CD14-positive monocyte (primary cell): Measurements from ENCODE around the gene BCR. TPM values are rescaled to one million over a fixed set of nuclear protein-coding genes. Genes with fewer than 3 reads are reported as not detected.
A peak's percentile ranks its signal among the peaks of the same experiment; 100 is the strongest.

Experiments used
- DNase-seq, 3 donors: peaks; one replicate each; pipeline ENCODE4 v3.0.0-alpha.2; 2011 to 2022
- H2AFZ ChIP-seq: 2 replicates; pipeline ENCODE4 v1.6.0; 2012; ENCODE audit warnings: mild to moderate bottlenecking, low read depth, low read length, inconsistent platforms; ENCODE audit not compliant: insufficient read depth, poor library complexity, severe bottlenecking
- H3K27ac ChIP-seq, 2 donors: 1 replicate in 1 of 2; 2 replicates in 1 of 2; pipeline ENCODE4 v1.5.1; 2012 to 2013; ENCODE audit warnings: low read length in 2 of 2, control low read depth in 1 of 2, inconsistent platforms in 1 of 2, low read depth in 1 of 2, mild to moderate bottlenecking in 1 of 2
- H3K27me3 ChIP-seq, 2 donors: one replicate each; pipeline versions ENCODE4 v1.6.0 to v1.6.1; 2011 to 2013; ENCODE audit warnings: low read length in 2 of 2; ENCODE audit not compliant: control insufficient read depth in 2 of 2, insufficient read depth in 2 of 2
- H3K36me3 ChIP-seq, 2 donors: replicated peaks in 1 of 2; 1 replicate in 1 of 2; 2 replicates in 1 of 2; pipeline versions ENCODE4 v1.5.1 to v1.6.1; 2012 to 2013; ENCODE audit warnings: low read length in 2 of 2, control low read depth in 1 of 2, inconsistent platforms in 1 of 2, mild to moderate bottlenecking in 1 of 2; ENCODE audit not compliant: insufficient read depth in 2 of 2, control insufficient read depth in 1 of 2
- H3K4me1 ChIP-seq, 2 donors: 1 replicate in 1 of 2; 2 replicates in 1 of 2; pipeline versions ENCODE4 v1.5.1 to v1.6.1; 2012 to 2013; ENCODE audit warnings: low read length in 2 of 2, control low read depth in 1 of 2, inconsistent platforms in 1 of 2, mild to moderate bottlenecking in 1 of 2, moderate library complexity in 1 of 2; ENCODE audit not compliant: insufficient read depth in 2 of 2, control insufficient read depth in 1 of 2
- H3K4me2 ChIP-seq: replicated peaks from 2 replicates; pipeline ENCODE3; 2012; ENCODE audit warnings: low read length, moderate library complexity, mild to moderate bottlenecking; ENCODE audit not compliant: poor library complexity, severe bottlenecking; ENCODE audit errors: extremely low read depth
- H3K4me3 ChIP-seq, 3 experiments: fragments of 200-600 bp in 1 of 3; sonication (generic) in 1 of 3; replicated peaks in 1 of 3; 1 replicate in 2 of 3; 2 replicates in 1 of 3; pipeline ENCODE4 v1.5.1; 2011 to 2013; ENCODE audit warnings: low read length in 3 of 3, mild to moderate bottlenecking in 3 of 3, control low read depth in 2 of 3, low read depth in 2 of 3, inconsistent platforms in 1 of 3, moderate library complexity in 1 of 3
- H3K79me2 ChIP-seq: 2 replicates; pipeline ENCODE4 v1.6.0; 2012; ENCODE audit warnings: mild to moderate bottlenecking, control low read depth, inconsistent platforms, low read length, moderate library complexity; ENCODE audit not compliant: insufficient read depth
- H3K9ac ChIP-seq: 2 replicates; pipeline ENCODE4 v1.6.0; 2017; ENCODE audit warnings: low read length, mild to moderate bottlenecking; ENCODE audit not compliant: insufficient read depth, poor library complexity, severe bottlenecking
- H3K9me3 ChIP-seq, 2 donors: replicated peaks in 1 of 2; 1 replicate in 1 of 2; 2 replicates in 1 of 2; pipeline versions ENCODE4 v1.5.1 to v1.6.1; 2012 to 2013; ENCODE audit warnings: low read length in 2 of 2, control low read depth in 1 of 2; ENCODE audit not compliant: control insufficient read depth in 1 of 2, insufficient read depth in 1 of 2
- H4K20me1 ChIP-seq: 2 replicates; pipeline ENCODE4 v1.6.0; 2012; ENCODE audit warnings: mild to moderate bottlenecking, low read length, control low read depth, moderate library complexity; ENCODE audit not compliant: insufficient read depth
- H3K27ac Mint-ChIP-seq, 7 donors: one replicate each; pipeline ENCODE4 v1.8.0; 2020; ENCODE audit warnings: mild to moderate bottlenecking in 7 of 7, mixed read lengths in 7 of 7, moderate library complexity in 6 of 7, inconsistent platforms in 2 of 7
- H3K27me3 Mint-ChIP-seq, 3 donors: one replicate each; pipeline ENCODE4 v1.8.0; 2021 to 2022; ENCODE audit warnings: low read depth in 3 of 3, mild to moderate bottlenecking in 3 of 3, mixed read lengths in 3 of 3, moderate library complexity in 3 of 3, inconsistent platforms in 1 of 3
- H3K36me3 Mint-ChIP-seq, 2 donors: one replicate each; pipeline ENCODE4 v1.8.0; 2020; ENCODE audit warnings: mixed read lengths in 2 of 2, inconsistent platforms in 1 of 2, mild to moderate bottlenecking in 1 of 2
- H3K4me1 Mint-ChIP-seq: one replicate; pipeline ENCODE4 v1.8.0; 2020; ENCODE audit warnings: mild to moderate bottlenecking, mixed read lengths
- H3K4me3 Mint-ChIP-seq, 2 donors: one replicate each; pipeline ENCODE4 v1.8.0; 2020; ENCODE audit warnings: mild to moderate bottlenecking in 2 of 2, mixed read lengths in 2 of 2, moderate library complexity in 1 of 2
- H3K9me3 Mint-ChIP-seq, 7 donors: one replicate each; pipeline ENCODE4 v1.8.0; 2020 to 2022; ENCODE audit warnings: mixed read lengths in 7 of 7, mild to moderate bottlenecking in 6 of 7, moderate library complexity in 6 of 7, inconsistent platforms in 2 of 7
- CTCF ChIP-seq: fragments of 200-600 bp; IDR thresholded peaks from one replicate; pipeline ENCODE4 v1.8.0; 2022; ENCODE audit warnings: antibody characterized with exemption, mild to moderate bottlenecking
- WGBS: methylation state at CpG from one replicate; pipeline ENCODE4 v1.1.5; 2013; ENCODE audit warnings: missing lambda C conversion rate; ENCODE audit not compliant: insufficient coverage; 5-methylcytosine and 5-hydroxymethylcytosine counted together
- intact Hi-C, 2 donors: fragments of 100-400 bp; cut with micrococcal nuclease; formaldehyde crosslinking; loops; one replicate each; pipeline versions ENCODE4 v1.15.0 to v1.15.1; 2023
- polyA plus RNA-seq, 3 donors: library from polyadenylated mRNA; depleted of rRNA in 1 of 3; unstranded in 2 of 3; stranded (reverse) in 1 of 3; fragments of 300-500 nt in 2 of 3; fragments of >200 nt in 1 of 3; fragmentation: Illumina TruSeq in 2 of 3; gene quantifications; 1 replicate in 2 of 3; 2 replicates in 1 of 3; pipeline ENCODE4 v1.2.3, GENCODE V29; 2012 to 2021

The BCR gene
- polyA plus RNA-seq, 3 donors = 0.97 to 20.9 (median 0.97) TPM

- Mint-ChIP-seq H3K27ac (peak overlapping the region in 3 of 7 donors; percentile 10 to 69 (median 27)), H3K4me1 (peaks cover 69% of the 10 kb centered on the region), H3K36me3 (peaks cover 3 to 23% of the 10 kb centered on the region in 2 donors), H3K9me3 (no peaks in the 10 kb centered on the region), H3K4me3 (no peak overlapping the region), H3K27me3 (no peaks in the 10 kb centered on the region)
- no peak for DNase-seq
- no peaks in the 10 kb centered on the region for H3K27me3 ChIP-seq
- H3K9ac ChIP-seq = no peak overlapping the region
- no peak overlapping the region for H3K4me3 ChIP-seq
- peaks cover 97% of the 10 kb centered on the region for H3K79me2 ChIP-seq
- 89% methylated on average over 7 of the region's 13 CpGs for WGBS
- no peaks in the 10 kb centered on the region for H3K36me3 ChIP-seq
- H3K4me2 ChIP-seq = no peak overlapping the region
- intact Hi-C loops = no loop called here
- H3K27ac ChIP-seq = no peak overlapping the region
- no peaks in the 10 kb centered on the region for H3K9me3 ChIP-seq
- H4K20me1 ChIP-seq = peaks cover 94% of the 10 kb centered on the region
- peaks cover 21 to 46% of the 10 kb centered on the region in 2 donors for H3K4me1 ChIP-seq
- H2AFZ ChIP-seq = no peak overlapping the region
- no peak for TF ChIP-seq CTCF
These were observed 66.9 kb downstream of the BCR start for GRCh38 chr22:23246982-23247766.

GRCh38 chr22:23248583-23248982 is 68.3 kb downstream of the BCR start:
- Mint-ChIP-seq H3K4me3 (no peak overlapping the region), H3K9me3 (no peaks in the 10 kb centered on the region), H3K27ac (peak overlapping the region in 1 of 7 donors; percentile 26), H3K4me1 (peaks cover 55% of the 10 kb centered on the region), H3K36me3 (peaks cover 7 to 27% of the 10 kb centered on the region in 2 donors), H3K27me3 (no peaks in the 10 kb centered on the region)
- H4K20me1 ChIP-seq = peaks cover 90% of the 10 kb centered on the region
- no CpG with 5 or more reads among the region's 2 CpGs for WGBS
- H3K36me3 ChIP-seq = peaks cover 2 to 5% of the 10 kb centered on the region in 2 donors
- H3K9me3 ChIP-seq = no peaks in the 10 kb centered on the region
- peaks cover 90% of the 10 kb centered on the region for H3K79me2 ChIP-seq
- H3K27me3 ChIP-seq = no peaks in the 10 kb centered on the region
- H2AFZ ChIP-seq = no peak overlapping the region
- no peak for TF ChIP-seq CTCF
- no peak overlapping the region for H3K4me3 ChIP-seq
- no peak overlapping the region for H3K27ac ChIP-seq
- DNase-seq = no peak
- H3K9ac ChIP-seq = no peak overlapping the region
- H3K4me1 ChIP-seq = peaks cover 21 to 33% of the 10 kb centered on the region in 2 donors
- intact Hi-C loops = no loop called here
- no peak overlapping the region for H3K4me2 ChIP-seq
